Neural cell (in vitro differentiated cells): ENCODE data around the gene ST8SIA6. TPM values are rescaled to one million over a fixed set of nuclear protein-coding genes. Genes with fewer than 3 reads are reported as not detected.

Experiments used
- H2AFZ ChIP-seq: fragments of 200-600, 300-800 bp; sonication (generic), shearing (Covaris generic); 2 replicates; pipeline ENCODE4 v1.6.0; 2014; ENCODE audit warnings: low read depth, mild to moderate bottlenecking, antibody characterized with exemption, low read length, moderate library complexity
- H3F3A ChIP-seq: fragments of 200-600 bp; shearing (Covaris generic); 2 replicates; pipeline ENCODE4 v1.6.1; 2016; ENCODE audit warnings: mild to moderate bottlenecking, moderate library complexity, mixed read lengths, antibody characterized with exemption, low read length; ENCODE audit not compliant: insufficient read depth, poor library complexity, severe bottlenecking
- H3K27ac ChIP-seq: fragments of 200-600, 300-800 bp; sonication (generic), shearing (Covaris generic); 2 replicates; pipeline ENCODE4 v1.5.1; 2014; ENCODE audit warnings: mild to moderate bottlenecking, low read length, moderate library complexity
- H3K27me3 ChIP-seq: fragments of 300-800, 200-600 bp; sonication (generic), shearing (Covaris generic); 2 replicates; pipeline ENCODE4 v1.6.0; 2014; ENCODE audit warnings: mild to moderate bottlenecking, low read depth, low read length, moderate library complexity; ENCODE audit not compliant: insufficient read depth
- H3K36me3 ChIP-seq: fragments of 300-800, 200-600 bp; sonication (generic), shearing (Covaris generic); 2 replicates; pipeline ENCODE4 v1.5.1; 2014; ENCODE audit warnings: mild to moderate bottlenecking, antibody characterized with exemption, low read length, moderate library complexity; ENCODE audit not compliant: insufficient read depth
- H3K4me2 ChIP-seq: fragments of 300-800, 200-600 bp; sonication (generic), shearing (Covaris generic); 2 replicates; pipeline ENCODE4 v1.6.0; 2014; ENCODE audit warnings: mild to moderate bottlenecking, low read length
- H3K4me3 ChIP-seq: fragments of 300-800, 200-600 bp; sonication (generic), shearing (Covaris generic); 2 replicates; pipeline ENCODE4 v1.5.1; 2014; ENCODE audit warnings: mild to moderate bottlenecking, low read length, moderate library complexity
- H3K79me2 ChIP-seq: fragments of 200-600 bp; shearing (Covaris generic); replicated peaks from 2 replicates; pipeline ENCODE4 v1.6.0; 2014; ENCODE audit warnings: mild to moderate bottlenecking, low read length, moderate library complexity; ENCODE audit not compliant: insufficient read depth
- H3K9ac ChIP-seq: fragments of 300-800, 200-600 bp; sonication (generic), shearing (Covaris generic); 2 replicates; pipeline ENCODE4 v1.6.1; 2016; ENCODE audit warnings: mild to moderate bottlenecking, low read length, mixed read lengths
- H3K9me2 ChIP-seq: fragments of 200-600 bp; shearing (Covaris generic); 2 replicates; pipeline ENCODE4 v1.6.1; 2016; ENCODE audit warnings: mild to moderate bottlenecking, low read length, mixed read lengths; ENCODE audit not compliant: insufficient read depth
- H3K9me3 ChIP-seq: fragments of 200-600, 300-800 bp; sonication (generic), shearing (Covaris generic); 2 replicates; pipeline ENCODE4 v1.6.1; 2016; ENCODE audit warnings: mild to moderate bottlenecking, mixed run types, low read length, moderate library complexity, mixed read lengths
- H4K20me1 ChIP-seq: fragments of 200-600 bp; shearing (Covaris generic); 2 replicates; pipeline ENCODE4 v1.6.1; 2016; ENCODE audit warnings: mild to moderate bottlenecking, mixed run types; ENCODE audit not compliant: insufficient read depth
- CTCF ChIP-seq: fragments of 450-650 bp; IDR thresholded peaks from 2 replicates; pipeline ENCODE4 v1.5.1; 2014; ENCODE audit warnings: antibody characterized with exemption, mild to moderate bottlenecking, moderate library complexity; ENCODE audit not compliant: poor library complexity, severe bottlenecking
- EP300 ChIP-seq: fragments of 450-650 bp; conservative IDR thresholded peaks from 2 replicates; pipeline ENCODE4 v1.6.1; 2014; ENCODE audit warnings: antibody characterized with exemption, mild to moderate bottlenecking, moderate library complexity; ENCODE audit not compliant: poor library complexity, severe bottlenecking
- EZH2 ChIP-seq: fragments of 200-600, 300-800 bp; shearing (Covaris generic), sonication (generic); IDR thresholded peaks from 2 replicates; pipeline ENCODE4 v1.6.1; 2014; ENCODE audit warnings: antibody characterized with exemption, low read length, borderline replicate concordance, mild to moderate bottlenecking; ENCODE audit not compliant: insufficient read depth, poor library complexity, severe bottlenecking
- MXI1 ChIP-seq: fragments of 450-650 bp; conservative IDR thresholded peaks from 2 replicates; pipeline ENCODE4 v1.6.1; 2014; ENCODE audit warnings: antibody characterized with exemption, mild to moderate bottlenecking; ENCODE audit not compliant: poor library complexity, severe bottlenecking
- POLR2AphosphoS5 ChIP-seq: IDR thresholded peaks from 2 replicates; pipeline ENCODE4 v1.6.1; 2012
- RAD21 ChIP-seq: fragments of 450-650 bp; conservative IDR thresholded peaks from 2 replicates; pipeline ENCODE4 v1.6.1; 2014; ENCODE audit warnings: antibody characterized with exemption, mild to moderate bottlenecking, moderate library complexity
- REST ChIP-seq: IDR thresholded peaks from 2 replicates; pipeline ENCODE4 v1.6.1; 2012; ENCODE audit warnings: borderline replicate concordance
- SMC3 ChIP-seq: fragments of 450-650 bp; conservative IDR thresholded peaks from 2 replicates; pipeline ENCODE4 v1.6.1; 2014; ENCODE audit warnings: antibody characterized with exemption, mild to moderate bottlenecking, moderate library complexity; ENCODE audit not compliant: poor library complexity
- TAF1 ChIP-seq: IDR thresholded peaks from 2 replicates; pipeline ENCODE4 v1.6.1; 2012; ENCODE audit warnings: low read depth
- polyA plus RNA-seq: library from polyadenylated mRNA; depleted of rRNA; stranded (reverse); fragments of >200 nt; gene quantifications from 2 replicates; pipeline ENCODE4 v1.2.3, GENCODE V29; 2014

ST8SIA6 gene
- polyA plus RNA-seq, 1 donor from 2014 or later: 0.41 TPM

- H3K27ac ChIP-seq: no peak overlapping the region
- no peak overlapping the region for H3K9ac ChIP-seq
- no peaks in the 10 kb centered on the region for H3K9me3 ChIP-seq
- no peak overlapping the region for H3K4me3 ChIP-seq
- H4K20me1 ChIP-seq: no peaks in the 10 kb centered on the region
- H3K79me2 ChIP-seq: no peaks in the 10 kb centered on the region
- no peak overlapping the region for H3K4me2 ChIP-seq
- no peaks in the 10 kb centered on the region for H3K9me2 ChIP-seq
- no peak overlapping the region for H2AFZ ChIP-seq
- H3K36me3 ChIP-seq: no peaks in the 10 kb centered on the region
- no peaks in the 10 kb centered on the region for H3K27me3 ChIP-seq
- TF ChIP-seq TAF1: no peak
- no peak for TF ChIP-seq POLR2AphosphoS5
- no peak for TF ChIP-seq RAD21
- no peak for TF ChIP-seq MXI1
- no peak for TF ChIP-seq EP300
- no peak for TF ChIP-seq SMC3
- no peak for TF ChIP-seq REST
- no peak for TF ChIP-seq EZH2
- TF ChIP-seq CTCF: no peak
- H3F3A ChIP-seq: no peaks in the 10 kb centered on the region
Observed at GRCh38 chr10:17473228-17473950, 19.0 kb upstream of the ST8SIA6 start.

GRCh38 chr10:17472481-17473227 is 18.3 kb upstream of the ST8SIA6 start:
- no peak overlapping the region for H3K9ac ChIP-seq
- no peaks in the 10 kb centered on the region for H3F3A ChIP-seq
- no peak overlapping the region for H3K4me2 ChIP-seq
- H3K4me3 ChIP-seq: no peak overlapping the region
- no peaks in the 10 kb centered on the region for H3K9me2 ChIP-seq
- no peak overlapping the region for H3K27ac ChIP-seq
- no peak overlapping the region for H2AFZ ChIP-seq
- H3K36me3 ChIP-seq: no peaks in the 10 kb centered on the region
- H3K27me3 ChIP-seq: no peaks in the 10 kb centered on the region
- no peaks in the 10 kb centered on the region for H4K20me1 ChIP-seq
- H3K9me3 ChIP-seq: no peaks in the 10 kb centered on the region
- no peaks in the 10 kb centered on the region for H3K79me2 ChIP-seq
- no peak for TF ChIP-seq EZH2
- TF ChIP-seq CTCF: no peak
- no peak for TF ChIP-seq POLR2AphosphoS5
- no peak for TF ChIP-seq TAF1
- TF ChIP-seq MXI1: no peak
- TF ChIP-seq EP300: no peak
- no peak for TF ChIP-seq REST
- TF ChIP-seq SMC3: no peak
- TF ChIP-seq RAD21: no peak
